GM18508 (cell line): ENCODE measurements around the gene ZFP14.
"Not testable (repeated sequence)": the region's sequence is repeated elsewhere in the genome, so short reads cannot be mapped to it uniquely, and the experiment has no call there.

Source experiments
- ATAC-seq: cut with Tn5 transposase; IDR thresholded peaks from one replicate; pipeline ENCODE4 v1.9.1; 2021; ENCODE audit warnings: moderate number of reproducible peaks; ENCODE audit not compliant: insufficient read depth, unreplicated experiment

Gene ZFP14

DNA sequence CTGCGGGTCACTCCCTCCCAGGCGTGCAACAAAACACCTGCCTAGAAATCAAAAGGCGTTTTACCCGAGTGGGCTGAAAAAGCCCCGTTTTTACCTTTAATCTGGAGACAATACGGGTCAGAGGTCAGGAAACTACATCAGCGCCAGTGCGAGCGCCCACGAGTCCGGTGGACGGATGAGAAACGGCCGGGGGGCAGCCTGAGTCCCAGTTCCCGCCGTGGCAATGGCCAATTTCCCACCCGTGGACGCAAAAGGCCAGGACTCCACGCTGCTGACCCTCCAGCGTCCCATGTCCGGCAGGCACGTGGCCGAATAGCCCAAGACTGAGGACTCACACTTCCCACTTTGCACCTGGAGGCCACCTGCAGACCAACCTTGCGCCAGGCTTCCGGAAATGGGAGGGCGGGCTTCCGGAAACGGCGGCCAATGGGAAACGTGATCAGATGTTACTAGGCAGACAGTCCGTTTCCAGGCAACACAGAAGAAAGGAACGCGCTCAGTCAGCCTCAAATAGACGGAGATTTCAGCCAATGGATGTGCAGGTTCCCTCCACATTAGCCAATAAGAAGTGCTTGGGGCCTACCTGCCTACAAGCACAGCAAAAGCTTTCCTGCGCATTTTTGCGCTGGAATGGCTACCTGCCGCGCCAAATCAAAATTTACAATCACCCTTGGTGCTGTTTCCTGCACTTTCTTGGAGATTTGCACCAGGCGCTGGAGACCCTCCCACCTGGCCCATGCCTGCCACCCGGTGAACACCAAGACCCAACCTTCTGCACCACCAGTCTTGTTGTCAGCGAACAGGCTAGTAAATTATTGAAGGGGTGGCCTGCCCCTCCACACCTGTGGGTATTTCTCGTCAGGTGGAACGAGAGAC, 47.4 kb downstream of the ZFP14 start:
- ATAC-seq = peak; percentile 65

DNA sequence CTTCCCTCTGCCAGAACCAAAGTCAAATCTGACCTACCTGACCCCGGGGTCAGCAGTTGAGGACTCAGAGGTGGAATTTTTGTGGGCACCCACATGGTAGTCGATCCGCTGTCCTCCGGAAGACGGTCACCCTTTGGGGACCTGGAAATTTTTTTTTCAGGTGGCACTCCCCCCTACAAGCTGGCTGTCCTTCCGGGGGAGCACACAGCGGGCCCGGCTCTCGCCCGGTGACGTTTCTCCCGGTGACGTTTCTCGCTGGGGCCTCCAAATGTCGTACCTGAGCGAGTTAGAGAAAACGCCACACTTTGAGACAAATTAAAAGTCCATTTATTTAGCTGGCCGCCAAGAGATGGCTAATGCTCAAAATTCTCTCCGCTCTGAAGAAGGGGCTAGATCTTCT, 48.8 kb downstream of the ZFP14 start:
- ATAC-seq = no peak

DNA sequence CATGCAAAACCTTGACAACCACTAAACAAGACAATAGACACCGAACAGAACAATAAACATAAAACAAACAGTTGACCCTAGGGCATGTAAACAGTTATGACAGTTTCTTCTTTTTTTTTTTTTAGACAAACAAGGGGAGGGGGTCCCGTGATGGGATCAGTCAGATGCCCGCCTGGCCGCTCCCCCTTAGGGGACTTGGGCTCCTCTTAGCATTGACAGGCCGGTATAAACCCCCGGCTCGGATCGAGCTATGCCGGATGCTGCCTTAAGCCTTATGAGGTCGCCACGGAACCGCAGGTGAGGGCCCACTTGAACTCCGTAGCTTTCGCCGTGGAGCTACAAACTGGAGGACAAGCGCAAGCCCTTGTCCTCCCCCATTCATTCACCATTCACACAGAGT, 49.5 kb downstream of the ZFP14 start:
- not testable (repeated sequence) for ATAC-seq

DNA sequence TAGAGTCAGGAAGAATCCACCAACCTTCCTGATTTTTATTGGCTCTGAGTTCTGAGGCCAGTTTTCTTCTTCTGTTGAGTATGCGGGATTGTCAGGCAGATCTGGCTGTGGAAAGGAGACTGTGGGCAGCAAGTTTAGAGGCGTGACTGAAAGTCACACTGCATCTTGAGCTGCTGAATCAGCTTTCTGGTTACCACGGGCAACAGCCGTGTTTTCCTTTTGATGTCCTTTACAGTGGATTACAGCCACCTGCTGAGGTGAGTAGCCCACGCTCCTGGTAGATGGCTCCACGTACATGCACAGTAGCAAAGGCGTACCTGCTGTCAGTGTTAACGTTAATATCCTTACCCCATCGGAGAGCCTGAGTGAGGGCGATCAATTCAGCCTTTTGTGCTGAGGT, 52.4 kb downstream of the ZFP14 start:
- ATAC-seq = not testable (repeated sequence)

DNA sequence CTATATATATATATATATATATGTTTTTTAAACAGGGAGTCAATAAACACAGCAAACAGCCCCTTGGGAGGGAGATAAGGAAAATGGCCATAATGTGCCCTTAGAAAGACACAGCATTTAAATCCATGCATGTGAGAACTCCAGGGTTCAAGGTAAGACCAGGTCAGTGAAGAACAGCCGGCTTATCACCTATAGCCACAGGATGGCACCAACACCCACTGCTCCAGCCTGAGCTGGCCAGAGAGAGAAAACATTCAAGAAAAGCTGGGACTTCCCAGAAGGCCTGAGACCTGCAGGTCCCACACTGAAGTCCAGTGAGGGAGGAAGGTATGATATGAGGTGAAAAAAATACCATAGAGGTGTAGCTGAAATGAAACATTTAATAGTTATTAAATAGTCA, 63.8 kb downstream of the ZFP14 start:
- not testable (repeated sequence) for ATAC-seq

DNA sequence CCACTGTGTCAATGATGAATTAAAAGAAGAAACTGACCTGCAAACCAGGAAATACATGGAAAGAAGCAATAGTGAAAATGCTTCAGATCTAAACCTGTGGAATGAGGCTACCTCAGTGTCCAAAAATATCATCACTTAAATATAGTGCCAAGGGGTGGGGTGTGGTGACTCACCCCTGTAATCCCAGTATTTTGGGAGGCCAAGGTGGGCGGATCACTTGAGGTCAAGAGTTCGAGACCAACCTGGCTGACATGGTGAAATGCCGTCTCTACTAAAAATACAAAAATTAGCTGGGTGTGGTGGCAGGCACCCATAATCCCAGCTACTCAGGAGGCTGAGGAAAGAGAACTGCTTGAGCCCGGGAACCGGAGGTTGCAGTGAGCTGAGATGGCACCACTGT, 64.9 kb downstream of the ZFP14 start:
- ATAC-seq = not testable (repeated sequence)

DNA sequence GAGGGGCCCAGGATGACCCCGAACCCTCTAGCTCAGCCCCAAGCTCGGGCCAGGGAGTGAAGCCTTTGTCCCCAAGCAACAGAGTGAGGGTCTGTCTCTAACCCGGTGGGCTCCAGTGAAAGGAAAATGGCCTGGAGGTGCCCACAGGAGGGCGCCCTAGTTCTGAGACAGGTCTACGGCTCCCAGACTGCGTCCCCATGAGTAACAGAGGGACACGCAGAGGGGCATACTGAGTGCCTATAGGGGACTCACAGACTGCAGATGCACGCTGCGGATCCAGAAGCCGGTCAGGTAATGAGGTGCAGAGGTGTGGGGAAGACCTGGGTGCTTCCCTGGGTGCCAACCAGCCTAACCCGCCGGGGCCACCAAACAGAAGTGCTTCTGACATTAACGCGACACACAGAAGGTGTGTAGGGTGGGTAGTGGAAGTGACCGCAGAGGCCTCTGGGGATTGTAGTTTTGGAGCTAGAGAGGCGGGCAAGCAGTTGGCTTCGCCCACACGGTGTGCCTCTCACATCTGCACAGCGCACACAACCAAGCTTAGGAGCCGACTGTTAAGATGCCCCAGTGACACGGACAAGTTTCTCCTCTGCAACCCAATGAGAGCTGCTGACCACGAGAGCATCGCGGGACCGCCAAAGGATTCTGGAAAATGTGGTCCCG, 67.8 kb downstream of the ZFP14 start:
- not testable (repeated sequence) for ATAC-seq

DNA sequence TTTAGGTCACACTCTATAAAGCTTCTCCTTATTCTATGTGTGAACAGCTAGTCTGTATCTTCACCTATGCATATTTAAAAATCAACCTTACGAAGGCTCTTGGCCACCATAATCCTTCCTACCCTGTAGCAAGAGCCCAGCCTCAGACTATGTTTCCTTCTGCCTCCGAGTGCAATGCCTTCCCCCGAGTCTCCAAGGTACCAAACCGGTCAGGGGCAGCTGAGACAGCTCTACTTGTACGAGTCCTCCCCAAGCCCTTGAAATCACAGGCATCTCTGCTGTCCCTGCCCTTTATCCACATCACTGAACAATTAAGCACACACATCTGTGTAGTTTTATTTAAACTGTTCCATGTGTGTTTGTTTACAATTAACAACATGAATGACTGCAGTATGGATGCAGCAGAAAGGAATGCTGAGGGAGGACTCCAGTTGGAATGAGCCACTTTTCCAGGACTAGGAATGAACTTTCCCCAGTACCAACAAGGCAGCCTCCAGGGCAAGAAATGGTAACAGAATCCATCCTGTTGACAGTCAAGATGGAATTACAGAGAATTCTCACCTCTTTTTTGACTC, 68.5 kb downstream of the ZFP14 start:
- ATAC-seq = not testable (repeated sequence)

DNA sequence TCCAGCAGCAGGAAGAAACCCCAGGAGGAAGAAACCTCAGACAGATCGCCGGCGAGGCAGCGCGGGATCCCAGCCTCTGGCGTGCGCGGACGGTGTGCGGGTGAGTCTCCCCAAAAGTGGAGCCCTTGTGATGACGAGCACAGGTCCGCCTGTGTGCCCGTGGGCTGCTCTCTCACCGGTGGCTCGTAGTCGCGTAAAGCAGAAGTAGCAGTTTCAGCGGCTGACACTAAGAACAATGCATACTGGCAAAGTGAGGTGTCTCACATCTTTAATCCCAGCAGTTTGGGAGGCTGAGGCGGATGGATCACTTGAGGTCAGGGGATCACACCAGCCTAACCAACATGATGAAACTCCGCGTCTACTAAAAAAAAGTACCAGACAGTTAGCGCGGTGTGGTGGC, 69.2 kb downstream of the ZFP14 start:
- ATAC-seq = not testable (repeated sequence)

DNA sequence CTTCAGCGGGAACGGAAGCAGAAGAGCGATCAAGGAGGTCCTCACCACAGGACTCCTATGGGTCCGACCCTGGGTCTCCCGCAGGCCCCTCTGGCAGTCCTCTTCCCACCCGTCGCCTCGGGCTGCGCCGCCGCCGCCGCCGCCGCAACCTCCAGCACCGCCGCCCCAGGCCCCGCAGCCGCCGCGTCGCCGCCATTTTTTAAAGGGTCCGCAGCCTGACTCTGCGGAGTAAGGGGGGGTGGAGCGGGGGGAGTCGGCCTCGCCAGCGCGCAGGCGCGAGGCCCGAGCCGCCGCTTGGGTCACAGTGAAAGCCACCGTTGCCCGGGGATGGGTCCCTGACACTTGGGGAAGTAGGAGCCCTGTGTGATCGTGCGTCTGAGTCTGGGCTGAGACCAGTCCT, 69.7 kb downstream of the ZFP14 start:
- not testable (repeated sequence) for ATAC-seq

DNA sequence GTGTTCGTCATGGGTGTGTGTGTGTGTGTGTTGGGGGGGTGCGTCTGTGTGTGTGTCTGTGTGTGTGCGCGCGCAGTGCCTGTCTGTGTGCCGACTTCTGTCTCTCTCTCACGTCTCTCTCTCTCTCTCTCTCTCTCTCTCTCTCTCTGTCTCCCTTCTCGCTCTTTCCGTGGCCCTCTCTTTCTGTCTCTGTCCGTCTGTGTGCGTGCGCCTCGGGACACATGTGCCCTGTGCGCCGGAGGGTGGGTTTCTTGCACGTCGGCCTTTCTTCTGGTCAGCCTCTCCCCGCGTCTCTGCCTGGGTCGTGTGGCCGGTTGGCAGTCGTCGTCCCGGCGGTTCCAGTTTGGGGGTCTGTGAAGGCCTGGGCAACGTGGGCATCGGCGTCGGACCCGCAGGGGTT, 86.7 kb downstream of the ZFP14 start:
- not testable (repeated sequence) for ATAC-seq
